Measurements from ENCODE around the gene TOM1L2.

The TOM1L2 gene

GRCh38 chr17:17929655-17930380 lies 42.4 kb downstream of the TOM1L2 start:
- Histone ChIP-seq H3K9me3 (ENCODE audit: control insufficient read depth in 1 of 2, low read length in 2 of 2) (no peaks in the 10 kb centered on the region), H3K36me3 (ENCODE audit: control insufficient read depth in 1 of 2, insufficient read depth in 2 of 2, low read length in 2 of 2) (no peaks in the 10 kb centered on the region), H3K27me3 (ENCODE audit: control insufficient read depth in 1 of 2, insufficient read depth in 2 of 2, low read length in 2 of 2) (no peaks in the 10 kb centered on the region), H3K4me3 (ENCODE audit: low read depth in 1 of 2, low read length in 2 of 2) (no peak overlapping the region), H3K9ac (ENCODE audit: low read depth in 1 of 2, low read length in 2 of 2) (no peak overlapping the region), H3K4me1 (ENCODE audit: control insufficient read depth in 1 of 2, insufficient read depth in 2 of 2, low read length in 2 of 2) (peaks cover 5 to 15% of the 10 kb centered on the region in 2 donors), H3K27ac (ENCODE audit: low read depth, low read length) (no peak overlapping the region)

- H3K36me3 ChIP-seq (ENCODE audit: control insufficient read depth in 1 of 2, insufficient read depth in 2 of 2, low read length in 2 of 2) = no peaks in the 10 kb centered on the region
- peaks cover 5 to 12% of the 10 kb centered on the region in 2 donors for H3K4me1 ChIP-seq (ENCODE audit: control insufficient read depth in 1 of 2, insufficient read depth in 2 of 2, low read length in 2 of 2)
- no peak overlapping the region for H3K27ac ChIP-seq (ENCODE audit: low read depth, low read length)
- no peaks in the 10 kb centered on the region for H3K9me3 ChIP-seq (ENCODE audit: control insufficient read depth in 1 of 2, low read length in 2 of 2)
- H3K27me3 ChIP-seq (ENCODE audit: control insufficient read depth in 1 of 2, insufficient read depth in 2 of 2, low read length in 2 of 2) = no peaks in the 10 kb centered on the region
- H3K9ac ChIP-seq (ENCODE audit: low read depth in 1 of 2, low read length in 2 of 2) = no peak overlapping the region
- no peak overlapping the region for H3K4me3 ChIP-seq (ENCODE audit: low read depth in 1 of 2, low read length in 2 of 2)
These were observed 43.6 kb downstream of the TOM1L2 start for GRCh38 chr17:17928398-17929287.

GRCh38 chr17:17926840-17927449 lies 45.3 kb downstream of the TOM1L2 start:
- Histone ChIP-seq H3K36me3 (ENCODE audit: control insufficient read depth in 1 of 2, insufficient read depth in 2 of 2, low read length in 2 of 2) (no peaks in the 10 kb centered on the region), H3K27me3 (ENCODE audit: control insufficient read depth in 1 of 2, insufficient read depth in 2 of 2, low read length in 2 of 2) (no peaks in the 10 kb centered on the region), H3K4me3 (ENCODE audit: low read depth in 1 of 2, low read length in 2 of 2) (no peak overlapping the region), H3K4me1 (ENCODE audit: control insufficient read depth in 1 of 2, insufficient read depth in 2 of 2, low read length in 2 of 2) (peaks cover 9 to 10% of the 10 kb centered on the region in 2 donors), H3K9me3 (ENCODE audit: control insufficient read depth in 1 of 2, low read length in 2 of 2) (no peaks in the 10 kb centered on the region), H3K9ac (ENCODE audit: low read depth in 1 of 2, low read length in 2 of 2) (no peak overlapping the region), H3K27ac (ENCODE audit: low read depth, low read length) (no peak overlapping the region)

- Histone ChIP-seq H3K27me3 (ENCODE audit: control insufficient read depth in 1 of 2, insufficient read depth in 2 of 2, low read length in 2 of 2) (no peaks in the 10 kb centered on the region), H3K9me3 (ENCODE audit: control insufficient read depth in 1 of 2, low read length in 2 of 2) (no peaks in the 10 kb centered on the region), H3K27ac (ENCODE audit: low read depth, low read length) (no peak overlapping the region), H3K4me3 (ENCODE audit: low read depth in 1 of 2, low read length in 2 of 2) (no peak overlapping the region), H3K4me1 (ENCODE audit: control insufficient read depth in 1 of 2, insufficient read depth in 2 of 2, low read length in 2 of 2) (peaks cover 16 to 17% of the 10 kb centered on the region in 2 donors), H3K36me3 (ENCODE audit: control insufficient read depth in 1 of 2, insufficient read depth in 2 of 2, low read length in 2 of 2) (no peaks in the 10 kb centered on the region), H3K9ac (ENCODE audit: low read depth in 1 of 2, low read length in 2 of 2) (no peak overlapping the region)
These were observed 46.2 kb downstream of the TOM1L2 start for GRCh38 chr17:17926036-17926435.

GRCh38 chr17:17924857-17925250 lies 47.3 kb downstream of the TOM1L2 start:
- no peak overlapping the region for H3K9ac ChIP-seq (ENCODE audit: low read depth in 1 of 2, low read length in 2 of 2)
- peaks cover 18 to 21% of the 10 kb centered on the region in 2 donors for H3K4me1 ChIP-seq (ENCODE audit: control insufficient read depth in 1 of 2, insufficient read depth in 2 of 2, low read length in 2 of 2)

GRCh38 chr17:17924131-17924856 lies 47.9 kb downstream of the TOM1L2 start:
- H3K4me1 ChIP-seq (ENCODE audit: control insufficient read depth in 1 of 2, insufficient read depth in 2 of 2, low read length in 2 of 2) = peaks cover 24 to 26% of the 10 kb centered on the region in 2 donors
- no peaks in the 10 kb centered on the region for H3K9me3 ChIP-seq (ENCODE audit: control insufficient read depth in 1 of 2, low read length in 2 of 2)
- H3K27ac ChIP-seq (ENCODE audit: low read depth, low read length) = no peak overlapping the region
- no peak overlapping the region for H3K9ac ChIP-seq (ENCODE audit: low read depth in 1 of 2, low read length in 2 of 2)
- no peak overlapping the region for H3K4me3 ChIP-seq (ENCODE audit: low read depth in 1 of 2, low read length in 2 of 2)
- no peaks in the 10 kb centered on the region for H3K36me3 ChIP-seq (ENCODE audit: control insufficient read depth in 1 of 2, insufficient read depth in 2 of 2, low read length in 2 of 2)
- H3K27me3 ChIP-seq (ENCODE audit: control insufficient read depth in 1 of 2, insufficient read depth in 2 of 2, low read length in 2 of 2) = no peaks in the 10 kb centered on the region

More at GRCh38 chr17:17924857-17925250, 47.3 kb downstream of the TOM1L2 start:
- H3K4me3 ChIP-seq (ENCODE audit: low read depth in 1 of 2, low read length in 2 of 2) = no peak overlapping the region
- no peaks in the 10 kb centered on the region for H3K36me3 ChIP-seq (ENCODE audit: control insufficient read depth in 1 of 2, insufficient read depth in 2 of 2, low read length in 2 of 2)
- no peaks in the 10 kb centered on the region for H3K27me3 ChIP-seq (ENCODE audit: control insufficient read depth in 1 of 2, insufficient read depth in 2 of 2, low read length in 2 of 2)
- no peaks in the 10 kb centered on the region for H3K9me3 ChIP-seq (ENCODE audit: control insufficient read depth in 1 of 2, low read length in 2 of 2)
- no peak overlapping the region for H3K27ac ChIP-seq (ENCODE audit: low read depth, low read length)

- Histone ChIP-seq H3K9ac (ENCODE audit: low read depth in 1 of 2, low read length in 2 of 2) (no peak overlapping the region), H3K27me3 (ENCODE audit: control insufficient read depth in 1 of 2, insufficient read depth in 2 of 2, low read length in 2 of 2) (no peaks in the 10 kb centered on the region), H3K27ac (ENCODE audit: low read depth, low read length) (peak overlapping the region; percentile 62), H3K4me1 (ENCODE audit: control insufficient read depth in 1 of 2, insufficient read depth in 2 of 2, low read length in 2 of 2) (peaks cover 29 to 32% of the 10 kb centered on the region in 2 donors), H3K9me3 (ENCODE audit: control insufficient read depth in 1 of 2, low read length in 2 of 2) (no peaks in the 10 kb centered on the region), H3K36me3 (ENCODE audit: control insufficient read depth in 1 of 2, insufficient read depth in 2 of 2, low read length in 2 of 2) (no peaks in the 10 kb centered on the region), H3K4me3 (ENCODE audit: low read depth in 1 of 2, low read length in 2 of 2) (no peak overlapping the region)
These were observed 50.1 kb downstream of the TOM1L2 start for GRCh38 chr17:17922070-17922614.

GRCh38 chr17:17921192-17922069 lies 50.8 kb downstream of the TOM1L2 start:
- H3K27me3 ChIP-seq (ENCODE audit: control insufficient read depth in 1 of 2, insufficient read depth in 2 of 2, low read length in 2 of 2) = no peaks in the 10 kb centered on the region
- H3K36me3 ChIP-seq (ENCODE audit: control insufficient read depth in 1 of 2, insufficient read depth in 2 of 2, low read length in 2 of 2) = no peaks in the 10 kb centered on the region
- H3K9me3 ChIP-seq (ENCODE audit: control insufficient read depth in 1 of 2, low read length in 2 of 2) = no peaks in the 10 kb centered on the region
- no peak overlapping the region for H3K9ac ChIP-seq (ENCODE audit: low read depth in 1 of 2, low read length in 2 of 2)
- no peak overlapping the region for H3K4me3 ChIP-seq (ENCODE audit: low read depth in 1 of 2, low read length in 2 of 2)
- H3K27ac ChIP-seq (ENCODE audit: low read depth, low read length) = peak overlapping the region; percentile 62
- peaks cover 29 to 32% of the 10 kb centered on the region in 2 donors for H3K4me1 ChIP-seq (ENCODE audit: control insufficient read depth in 1 of 2, insufficient read depth in 2 of 2, low read length in 2 of 2)

Measured in duodenal mucosa (tissue), 2 donors.